ENCODE measurements around the gene UPK2. TPM values are rescaled to one million over a fixed set of nuclear protein-coding genes. Genes with fewer than 3 reads are reported as not detected.
"Not testable (repeated sequence)": the region's sequence is repeated elsewhere in the genome, so short reads cannot be mapped to it uniquely, and the experiment has no call there.

UPK2 gene
- total RNA-seq, 1 donor from 2014 or later: not detected

DNA sequence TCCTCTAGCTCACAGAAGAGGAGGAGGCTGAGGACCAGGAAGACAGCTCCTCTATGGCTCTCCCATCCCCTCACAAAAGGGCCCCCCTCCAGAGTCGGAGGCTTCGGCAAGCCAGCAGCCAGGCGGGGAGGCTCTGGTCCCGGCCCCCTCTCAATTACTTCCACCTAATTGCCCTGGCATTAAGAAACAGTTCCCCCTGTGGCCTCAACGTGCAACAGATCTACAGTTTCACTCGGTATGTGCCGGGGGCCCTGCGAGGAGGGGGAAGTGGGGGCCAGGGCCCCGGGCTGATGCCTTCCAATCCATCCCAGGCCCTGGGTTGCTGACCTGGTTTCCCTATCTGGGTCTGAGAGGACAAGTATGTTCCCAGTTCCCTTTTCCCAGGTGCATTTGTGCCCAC lies 23.3 kb downstream of the UPK2 start:
- DNase-seq (ENCODE audit: low spot score in 2 of 2) (no peak), FAIRE-seq (no peak)

DNA sequence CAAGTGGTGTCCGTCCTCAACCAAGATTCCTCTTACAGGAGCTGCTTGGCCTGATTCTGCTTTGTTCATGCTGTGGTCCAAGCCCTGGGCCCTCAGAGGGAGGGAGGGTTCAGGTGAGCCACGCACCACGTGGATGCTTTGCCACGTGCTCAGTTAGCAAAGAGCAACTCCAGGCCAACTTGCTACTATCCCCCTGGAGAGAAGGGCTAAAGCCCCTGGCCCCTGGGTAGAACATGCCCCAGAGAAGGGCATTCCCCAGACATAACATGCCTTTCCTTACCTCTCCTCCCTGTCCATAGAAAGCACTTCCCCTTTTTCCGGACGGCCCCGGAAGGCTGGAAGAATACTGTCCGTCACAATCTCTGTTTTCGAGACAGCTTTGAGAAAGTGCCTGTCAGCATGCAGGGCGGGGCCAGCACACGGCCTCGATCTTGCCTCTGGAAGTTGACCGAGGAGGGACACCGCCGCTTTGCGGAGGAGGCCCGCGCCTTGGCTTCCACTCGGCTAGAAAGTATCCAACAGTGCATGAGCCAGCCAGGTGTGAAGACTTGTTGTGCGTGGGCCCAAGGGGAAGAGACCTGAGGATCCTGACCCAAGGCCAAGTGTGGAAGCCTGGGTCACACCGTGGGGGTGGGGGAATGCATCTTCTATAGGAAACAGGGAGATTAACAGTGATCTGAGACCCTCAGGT lies 24.2 kb downstream of the UPK2 start:
- DNase-seq (ENCODE audit: low spot score in 2 of 2): no peak
- FAIRE-seq: no peak

DNA sequence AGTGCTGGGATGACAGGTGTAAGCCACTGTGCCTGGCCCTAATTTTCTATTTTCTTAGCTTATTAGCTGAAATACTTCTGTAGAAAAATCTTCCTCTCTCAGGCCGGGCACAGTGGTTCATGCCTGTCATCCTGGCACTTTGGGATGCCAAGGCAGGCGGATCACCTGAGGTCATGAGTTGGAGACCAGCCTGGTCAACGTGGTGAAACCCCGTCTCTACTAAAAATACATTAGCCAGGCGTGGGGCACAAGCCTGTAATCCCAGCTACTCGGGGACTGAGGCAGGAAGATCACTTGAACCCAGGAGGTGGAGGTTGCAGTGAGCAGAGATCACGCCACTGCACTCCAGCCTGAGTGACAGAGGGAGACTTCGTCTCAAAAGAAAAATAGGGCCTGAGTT lies 28.2 kb downstream of the UPK2 start:
- not testable (repeated sequence) for DNase-seq (ENCODE audit: low spot score in 2 of 2); FAIRE-seq

DNA sequence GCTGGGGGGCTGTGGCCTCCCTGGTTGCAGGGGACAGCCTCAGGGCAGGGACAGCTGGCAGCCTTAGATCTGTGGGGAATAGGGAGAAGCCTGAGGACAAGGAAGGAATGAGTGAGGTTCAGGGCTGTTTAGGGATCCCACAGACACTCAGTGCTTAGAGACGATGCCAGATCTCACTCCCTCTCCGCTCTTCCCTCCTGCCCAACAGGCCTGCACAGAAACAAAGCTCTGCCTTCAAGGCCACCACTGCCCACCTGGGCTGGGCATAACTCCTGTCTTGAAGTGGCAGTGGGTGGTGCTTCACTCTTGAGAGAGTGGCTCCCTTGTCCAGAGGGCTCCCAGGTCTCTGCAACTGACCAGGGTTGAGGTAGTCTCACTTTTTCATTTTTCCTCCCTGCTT lies 28.7 kb downstream of the UPK2 start:
- DNase-seq (ENCODE audit: low spot score in 2 of 2) (no peak), FAIRE-seq (no peak)

DNA sequence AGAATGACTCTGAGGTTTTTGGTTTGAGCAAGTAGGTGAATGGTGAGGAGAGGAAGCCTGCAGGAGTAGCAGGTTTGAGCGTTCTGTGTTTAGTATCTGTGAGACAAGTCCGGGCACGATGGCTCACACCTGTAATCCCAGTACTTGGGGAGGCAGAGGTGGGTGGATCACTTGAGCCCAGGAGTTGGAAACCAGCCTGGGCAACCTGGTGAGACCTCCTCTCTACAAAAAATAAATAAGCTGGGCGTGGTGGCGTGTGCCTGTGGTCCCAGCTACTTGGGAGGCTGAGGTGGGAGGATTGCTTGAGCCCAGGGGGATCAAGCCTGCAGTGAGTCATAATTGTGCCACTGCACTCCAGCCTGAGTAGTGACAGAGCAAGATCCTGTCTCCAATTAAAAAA lies 32.2 kb downstream of the UPK2 start:
- DNase-seq (ENCODE audit: low spot score in 2 of 2): no peak
- FAIRE-seq: no peak

DNA sequence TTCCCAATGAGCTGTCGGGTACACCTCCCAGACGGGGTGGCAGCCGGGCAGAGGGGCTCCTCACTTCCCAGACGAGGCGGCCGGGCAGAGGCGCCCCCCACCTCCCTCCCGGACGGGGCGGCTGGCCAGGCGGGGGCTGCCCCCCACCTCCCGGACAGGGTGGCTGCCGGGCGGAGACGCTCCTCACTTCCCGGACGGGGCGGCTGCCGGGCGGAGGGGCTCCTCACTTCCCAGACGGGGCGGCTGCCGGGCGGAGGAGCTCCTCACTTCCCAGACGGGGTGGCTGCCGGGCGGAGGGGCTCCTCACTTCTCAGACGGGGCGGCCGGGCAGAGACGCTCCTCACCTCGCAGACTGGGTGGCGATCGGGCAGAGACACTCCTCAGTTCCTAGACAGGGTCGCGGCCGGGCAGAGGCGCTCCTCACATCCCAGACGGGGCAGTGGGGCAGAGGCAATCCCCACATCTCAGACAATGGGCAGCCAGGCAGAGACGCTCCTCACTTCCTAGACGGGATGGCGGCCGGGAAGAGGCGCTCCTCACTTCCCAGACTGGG lies 35.5 kb downstream of the UPK2 start:
- FAIRE-seq; DNase-seq (ENCODE audit: low spot score in 2 of 2): not testable (repeated sequence)

DNA sequence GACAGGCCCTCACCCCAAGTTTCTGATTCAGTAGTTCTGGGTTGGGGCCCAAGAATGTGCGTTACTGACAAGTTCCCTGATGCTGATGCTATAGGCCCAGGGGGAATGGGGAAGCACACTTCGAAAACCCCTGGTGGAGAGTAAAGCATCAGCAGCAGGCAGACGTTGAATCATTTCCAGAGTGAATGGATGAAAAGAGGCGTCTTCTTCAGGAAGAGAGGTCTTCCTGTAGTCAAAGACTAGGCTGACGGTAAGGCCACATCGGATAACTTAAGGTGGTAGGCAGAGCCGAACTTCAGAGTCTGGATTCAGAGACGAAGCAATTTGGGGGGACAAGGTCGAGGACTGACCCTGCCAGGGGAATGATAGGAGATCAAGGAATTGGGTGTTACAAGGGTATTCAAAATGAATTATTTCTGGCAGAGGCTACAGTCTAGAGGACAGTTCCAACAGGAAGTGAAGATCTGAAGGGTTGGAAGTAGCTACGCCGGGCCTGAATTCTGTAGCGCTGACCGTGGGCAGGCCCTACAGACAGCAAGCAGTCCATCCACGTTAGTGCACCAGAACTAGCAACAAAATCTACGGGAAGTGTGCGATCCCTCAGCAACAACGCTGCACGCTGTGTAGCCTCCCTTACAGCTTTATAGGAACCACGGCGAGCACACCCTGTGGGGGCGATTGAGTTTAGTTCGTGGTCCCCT lies 41.0 kb downstream of the UPK2 start:
- DNase-seq (ENCODE audit: low spot score in 2 of 2): no peak
- no peak for FAIRE-seq

DNA sequence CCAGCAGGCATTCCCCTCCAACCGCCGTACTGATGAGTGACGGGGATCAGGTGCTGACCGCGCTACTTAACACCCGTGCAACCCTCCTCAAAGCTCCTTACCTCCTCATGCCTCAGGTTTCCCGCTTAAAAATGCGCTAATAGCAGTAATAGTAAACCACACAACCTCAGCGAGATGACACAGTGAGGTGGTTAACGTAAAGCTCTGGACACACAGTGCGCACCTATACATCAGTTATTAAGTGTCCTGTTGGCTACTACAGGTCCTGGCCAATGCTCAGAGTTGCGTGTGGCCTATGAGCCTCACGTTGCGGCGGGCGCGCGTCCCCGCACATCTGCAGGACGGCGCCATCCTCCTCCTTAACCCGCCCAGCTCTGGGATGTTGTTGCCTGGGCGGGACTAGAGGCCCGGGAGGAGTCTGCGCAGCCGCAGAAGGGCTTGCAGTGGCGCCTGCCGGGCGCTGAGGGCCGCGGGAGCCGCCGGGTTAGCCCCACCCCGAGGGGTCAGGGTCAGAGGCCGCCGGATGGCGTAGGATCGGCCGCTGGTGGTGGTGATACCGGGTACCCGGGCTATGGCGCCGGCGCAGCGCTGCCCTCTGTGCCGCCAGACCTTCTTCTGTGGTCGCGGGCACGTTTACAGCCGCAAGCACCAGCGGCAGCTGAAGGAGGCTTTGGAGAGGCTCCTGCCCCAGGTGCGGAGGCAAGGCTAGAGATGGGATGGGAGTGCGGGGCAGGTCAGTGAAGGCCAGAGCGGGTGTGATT lies 41.7 kb downstream of the UPK2 start, which contains the start of gene CENATAC:
CENATAC (plus strand) TSS at position 512 of the 761 bp plus-strand sequence; CDS start at position 572, 60 bp downstream.
- FAIRE-seq (no peak), DNase-seq (ENCODE audit: low spot score in 2 of 2) (peak; percentile 95 to 98)

DNA sequence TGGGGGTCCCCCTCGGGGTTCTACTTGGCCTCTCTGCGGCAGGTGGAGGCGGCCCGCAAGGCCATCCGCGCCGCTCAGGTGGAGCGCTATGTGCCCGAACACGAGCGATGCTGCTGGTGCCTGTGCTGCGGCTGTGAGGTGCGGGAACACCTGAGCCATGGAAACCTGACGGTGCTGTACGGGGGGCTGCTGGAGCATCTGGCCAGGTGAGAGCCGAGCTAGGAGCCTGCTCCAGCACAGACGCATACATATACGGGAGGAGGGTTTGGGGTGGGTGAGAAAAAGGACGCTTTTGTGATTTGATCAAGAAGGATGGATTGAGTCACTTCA lies 42.3 kb downstream of the UPK2 start:
- DNase-seq (ENCODE audit: low spot score in 2 of 2) (no peak), FAIRE-seq (no peak)

DNA sequence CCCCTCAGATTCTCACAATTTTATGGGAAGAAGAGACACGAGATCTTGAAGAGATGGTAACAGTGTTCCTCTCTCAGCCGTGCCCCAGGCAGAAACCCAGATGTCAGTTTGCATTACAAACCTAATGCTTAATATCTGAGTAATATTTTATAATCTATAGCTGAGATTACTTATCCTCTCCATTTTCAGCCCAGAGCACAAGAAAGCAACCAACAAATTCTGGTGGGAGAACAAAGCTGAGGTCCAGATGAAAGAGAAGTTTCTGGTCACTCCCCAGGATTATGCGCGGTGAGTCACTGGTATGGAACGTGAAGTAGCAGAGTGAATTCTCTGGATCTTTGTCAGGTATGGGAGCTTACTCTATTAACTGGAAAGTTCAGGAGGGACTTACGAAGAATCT lies 42.7 kb downstream of the UPK2 start:
- no peak for FAIRE-seq
- DNase-seq (ENCODE audit: low spot score in 2 of 2): no peak

DNA sequence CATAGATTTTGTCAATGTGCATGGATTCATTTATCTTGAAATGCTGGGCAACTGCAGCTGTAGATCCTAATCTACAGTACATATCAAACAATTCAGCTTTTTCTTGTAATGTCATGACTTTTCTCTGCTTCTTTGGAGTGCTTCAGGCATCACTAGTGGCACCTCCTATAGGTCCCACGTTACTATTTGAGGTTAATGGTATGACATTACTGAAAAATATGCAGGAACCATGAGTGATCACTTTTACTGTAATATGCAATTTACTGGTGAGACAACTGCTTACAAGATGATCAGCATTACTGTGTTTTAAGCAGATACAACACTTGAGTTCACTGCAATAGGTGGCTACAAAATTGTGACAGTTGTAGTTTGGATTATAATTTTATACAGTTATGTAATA lies 44.8 kb downstream of the UPK2 start:
- DNase-seq (ENCODE audit: low spot score in 2 of 2) (no peak), FAIRE-seq (no peak)

DNA sequence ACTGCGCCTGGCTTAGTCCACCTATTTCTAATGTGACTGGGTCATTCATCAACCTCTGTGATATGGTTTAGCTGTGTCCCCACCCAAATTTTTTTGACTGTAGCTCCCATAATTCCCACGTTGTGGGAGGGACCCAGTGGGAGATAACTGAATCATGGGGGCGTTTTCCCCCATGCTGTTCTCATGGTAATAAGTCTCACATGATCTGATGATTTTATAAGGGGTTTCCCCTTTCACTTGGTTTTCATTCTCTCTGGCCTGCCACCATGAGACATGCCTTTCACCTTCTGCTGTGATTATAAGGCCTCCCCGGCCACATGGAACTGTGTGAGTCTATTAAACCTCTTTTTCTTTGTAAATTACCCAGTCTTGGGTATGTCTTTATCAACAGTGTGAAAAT lies 50.6 kb downstream of the UPK2 start:
- no peak for FAIRE-seq

More for the DNA sequence above, 50.6 kb downstream of the UPK2 start:
- DNase-seq (ENCODE audit: low spot score in 2 of 2): no peak

Small RNA genes within 50 kb of the gene (small RNA-seq; reads per million reads assigned to genes)
- gene AP003392.2 (not detected), gene MIR4492 (not detected), gene RF00017 (not detected), gene RF00019 (not detected), gene RN7SL688P (not detected)

Other genes starting within 250 kb of the UPK2 start
- 236 TPM for gene DDX6, start 165.1 kb upstream of the UPK2 start, total RNA-seq
- not detected for gene CXCR5, start 72.4 kb upstream of the UPK2 start, total RNA-seq
- gene BCL9L, start 30.4 kb upstream of the UPK2 start, total RNA-seq: 8.6 TPM
- not detected for gene FOXR1, start 15.5 kb downstream of the UPK2 start, total RNA-seq
- 23.6 TPM for gene CENATAC, start 41.8 kb downstream of the UPK2 start, total RNA-seq
- gene RPS25, start 62.0 kb downstream of the UPK2 start, total RNA-seq: 1,027 TPM
- 68.1 TPM for gene TRAPPC4, start 62.5 kb downstream of the UPK2 start, total RNA-seq
- 7.7 TPM for gene SLC37A4, start 74.6 kb downstream of the UPK2 start, total RNA-seq
- 44.0 TPM for gene HYOU1, start 100.9 kb downstream of the UPK2 start, total RNA-seq
- 26.1 TPM for gene VPS11, start 111.5 kb downstream of the UPK2 start, total RNA-seq
- 3.7 TPM for gene HMBS, start 128.6 kb downstream of the UPK2 start, total RNA-seq
- 5.3 TPM for gene DPAGT1, start 145.6 kb downstream of the UPK2 start, total RNA-seq
- gene C2CD2L, start 151.0 kb downstream of the UPK2 start, total RNA-seq: 11.4 TPM
- 24.5 TPM for gene HINFP, start 165.3 kb downstream of the UPK2 start, total RNA-seq
- 2.0 TPM for gene ABCG4, start 192.8 kb downstream of the UPK2 start, total RNA-seq
- 2.0 TPM for gene NLRX1, start 212.4 kb downstream of the UPK2 start, total RNA-seq
- gene NHERF4, start 229.2 kb downstream of the UPK2 start, total RNA-seq: not detected

Data from frontal cortex (tissue), 4 donors.